Measurements from ENCODE around the gene TRPT1.

DNA sequence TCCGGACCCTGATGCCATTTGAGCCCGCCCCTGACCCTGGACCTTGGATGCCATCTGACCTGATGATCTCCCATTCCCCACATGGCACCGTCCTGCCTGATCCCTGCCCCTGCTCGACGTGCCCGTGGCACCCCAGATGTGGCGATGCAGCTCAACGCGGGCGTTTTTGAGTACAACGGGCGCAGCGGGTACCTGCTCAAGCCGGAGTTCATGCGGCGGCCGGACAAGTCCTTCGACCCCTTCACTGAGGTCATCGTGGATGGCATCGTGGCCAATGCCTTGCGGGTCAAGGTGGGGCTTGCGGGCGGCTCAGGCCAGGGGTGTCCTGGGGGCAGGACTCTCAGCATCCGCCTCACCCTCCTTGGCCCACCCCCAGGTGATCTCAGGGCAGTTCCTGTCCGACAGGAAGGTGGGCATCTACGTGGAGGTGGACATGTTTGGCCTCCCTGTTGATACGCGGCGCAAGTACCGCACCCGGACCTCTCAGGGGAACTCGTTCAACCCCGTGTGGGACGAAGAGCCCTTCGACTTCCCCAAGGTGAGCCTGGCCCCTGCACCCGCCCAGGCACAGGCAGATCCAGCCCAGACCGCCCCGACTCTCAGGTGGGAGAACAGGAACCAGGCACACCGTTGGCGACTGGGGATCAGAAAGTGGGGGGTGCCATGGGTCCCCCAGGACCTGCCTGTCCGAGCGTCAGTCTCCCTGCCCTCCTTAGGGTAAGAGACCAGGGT is 36.5 kb upstream of the TRPT1 start:
- no peak for TF ChIP-seq GABPB1 (CRISPR knock-in tag; IDR thresholded peaks at IDR 0.05)
- TF ChIP-seq, protein P1, sequence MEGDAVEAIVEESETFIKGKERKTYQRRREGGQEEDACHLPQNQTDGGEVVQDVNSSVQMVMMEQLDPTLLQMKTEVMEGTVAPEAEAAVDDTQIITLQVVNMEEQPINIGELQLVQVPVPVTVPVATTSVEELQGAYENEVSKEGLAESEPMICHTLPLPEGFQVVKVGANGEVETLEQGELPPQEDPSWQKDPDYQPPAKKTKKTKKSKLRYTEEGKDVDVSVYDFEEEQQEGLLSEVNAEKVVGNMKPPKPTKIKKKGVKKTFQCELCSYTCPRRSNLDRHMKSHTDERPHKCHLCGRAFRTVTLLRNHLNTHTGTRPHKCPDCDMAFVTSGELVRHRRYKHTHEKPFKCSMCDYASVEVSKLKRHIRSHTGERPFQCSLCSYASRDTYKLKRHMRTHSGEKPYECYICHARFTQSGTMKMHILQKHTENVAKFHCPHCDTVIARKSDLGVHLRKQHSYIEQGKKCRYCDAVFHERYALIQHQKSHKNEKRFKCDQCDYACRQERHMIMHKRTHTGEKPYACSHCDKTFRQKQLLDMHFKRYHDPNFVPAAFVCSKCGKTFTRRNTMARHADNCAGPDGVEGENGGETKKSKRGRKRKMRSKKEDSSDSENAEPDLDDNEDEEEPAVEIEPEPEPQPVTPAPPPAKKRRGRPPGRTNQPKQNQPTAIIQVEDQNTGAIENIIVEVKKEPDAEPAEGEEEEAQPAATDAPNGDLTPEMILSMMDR (IDR thresholded peaks at IDR 0.05), result no peak
- TF ChIP-seq, protein P2, sequence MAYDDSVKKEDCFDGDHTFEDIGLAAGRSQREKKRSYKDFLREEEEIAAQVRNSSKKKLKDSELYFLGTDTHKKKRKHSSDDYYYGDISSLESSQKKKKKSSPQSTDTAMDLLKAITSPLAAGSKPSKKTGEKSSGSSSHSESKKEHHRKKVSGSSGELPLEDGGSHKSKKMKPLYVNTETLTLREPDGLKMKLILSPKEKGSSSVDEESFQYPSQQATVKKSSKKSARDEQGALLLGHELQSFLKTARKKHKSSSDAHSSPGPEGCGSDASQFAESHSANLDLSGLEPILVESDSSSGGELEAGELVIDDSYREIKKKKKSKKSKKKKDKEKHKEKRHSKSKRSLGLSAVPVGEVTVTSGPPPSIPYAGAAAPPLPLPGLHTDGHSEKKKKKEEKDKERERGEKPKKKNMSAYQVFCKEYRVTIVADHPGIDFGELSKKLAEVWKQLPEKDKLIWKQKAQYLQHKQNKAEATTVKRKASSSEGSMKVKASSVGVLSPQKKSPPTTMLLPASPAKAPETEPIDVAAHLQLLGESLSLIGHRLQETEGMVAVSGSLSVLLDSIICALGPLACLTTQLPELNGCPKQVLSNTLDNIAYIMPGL (CRISPR knock-in tag; IDR thresholded peaks at IDR 0.05), result no peak
- no peak for TF ChIP-seq TP53 (CRISPR knock-in tag; IDR thresholded peaks at IDR 0.05)
- TF ChIP-seq TCF7 (CRISPR knock-in tag; IDR thresholded peaks at IDR 0.05; ENCODE audit: low read depth), result no peak
- no peak for TF ChIP-seq FOXP1 (CRISPR knock-in tag; IDR thresholded peaks at IDR 0.05; ENCODE audit: borderline replicate concordance)
- TF ChIP-seq, protein P3, sequence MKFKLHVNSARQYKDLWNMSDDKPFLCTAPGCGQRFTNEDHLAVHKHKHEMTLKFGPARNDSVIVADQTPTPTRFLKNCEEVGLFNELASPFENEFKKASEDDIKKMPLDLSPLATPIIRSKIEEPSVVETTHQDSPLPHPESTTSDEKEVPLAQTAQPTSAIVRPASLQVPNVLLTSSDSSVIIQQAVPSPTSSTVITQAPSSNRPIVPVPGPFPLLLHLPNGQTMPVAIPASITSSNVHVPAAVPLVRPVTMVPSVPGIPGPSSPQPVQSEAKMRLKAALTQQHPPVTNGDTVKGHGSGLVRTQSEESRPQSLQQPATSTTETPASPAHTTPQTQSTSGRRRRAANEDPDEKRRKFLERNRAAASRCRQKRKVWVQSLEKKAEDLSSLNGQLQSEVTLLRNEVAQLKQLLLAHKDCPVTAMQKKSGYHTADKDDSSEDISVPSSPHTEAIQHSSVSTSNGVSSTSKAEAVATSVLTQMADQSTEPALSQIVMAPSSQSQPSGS (CRISPR knock-in tag; IDR thresholded peaks at IDR 0.05; ENCODE audit: borderline replicate concordance, low read depth), result no peak
- TF ChIP-seq NFYB (CRISPR knock-in tag; conservative IDR thresholded peaks at IDR 0.05; ENCODE audit: low read depth), result no peak
- no peak for TF ChIP-seq ATF1 (CRISPR knock-in tag; IDR thresholded peaks at IDR 0.05)
- TF ChIP-seq ELF4 (CRISPR knock-in tag; IDR thresholded peaks at IDR 0.05; ENCODE audit: low read depth), result no peak
